ENCODE measurements around the gene ZNF853.
A peak's percentile ranks its signal among the peaks of the same experiment; 100 is the strongest.
"Not testable (repeated sequence)": the region's sequence is repeated elsewhere in the genome, so short reads cannot be mapped to it uniquely, and the experiment has no call there.

Gene ZNF853

DNA sequence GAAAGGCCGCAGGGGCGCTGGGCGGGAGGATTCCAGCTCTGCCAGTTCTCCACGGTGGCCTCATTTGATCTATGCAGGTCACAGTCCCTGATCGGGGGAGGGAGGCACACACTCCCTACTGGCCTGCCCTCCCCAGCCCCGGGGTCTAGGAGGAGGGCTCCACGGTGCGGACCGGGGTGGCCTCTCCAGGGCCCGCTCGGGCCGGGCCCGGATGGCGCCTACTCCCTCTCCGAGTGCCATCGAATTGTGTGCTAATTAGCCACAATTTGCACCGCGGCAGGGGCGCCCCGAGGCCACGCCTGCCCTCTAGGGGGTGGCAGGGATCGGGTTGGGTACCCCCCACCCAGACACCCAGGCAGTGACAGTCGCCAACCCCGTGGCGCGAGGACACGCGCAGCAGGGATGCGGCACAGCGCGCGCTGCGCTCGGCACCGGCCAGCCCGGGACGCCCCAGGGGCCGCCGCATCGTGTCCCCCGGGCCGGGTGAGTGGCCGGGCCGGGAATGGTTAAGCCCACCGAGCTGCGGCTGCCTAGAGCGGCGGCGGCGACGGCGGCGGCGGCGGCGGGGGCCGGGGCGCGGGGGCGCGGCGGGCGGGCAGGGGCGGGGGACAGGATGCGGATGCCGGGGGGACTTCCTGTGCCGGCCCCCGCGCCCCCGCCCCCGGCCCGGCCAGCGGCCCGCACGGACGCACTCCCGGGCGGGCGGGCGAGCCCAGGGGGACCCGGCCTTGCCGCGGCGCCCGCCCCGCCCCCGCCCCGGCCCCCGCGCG, at the start of gene ZNF853:
ZNF853 (plus strand) TSS at position 658 of the 770 bp plus-strand sequence. CDS start 565 bp downstream, outside the sequence.
- DNase-seq, result no peak

DNA sequence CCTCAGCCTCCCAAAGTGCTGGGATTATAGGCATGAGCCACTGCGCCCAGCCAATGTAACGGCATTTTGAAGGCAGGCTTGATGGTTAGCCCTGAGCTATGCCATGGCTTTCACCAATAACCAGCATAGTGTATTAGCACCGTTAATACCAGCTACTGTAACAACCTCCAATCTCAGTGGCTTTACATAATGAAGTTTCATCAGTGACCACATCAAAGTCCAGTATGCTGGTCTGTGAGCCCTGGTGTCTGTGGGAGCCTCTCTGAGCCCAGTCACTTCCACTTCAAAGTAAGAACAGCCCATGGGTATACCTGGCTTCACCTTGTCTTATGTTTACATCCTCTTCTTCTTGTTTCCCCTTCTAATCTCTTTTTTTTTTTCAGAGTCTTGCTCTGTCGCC, 49.8 kb upstream of the ZNF853 start:
- DNase-seq, result no peak

DNA sequence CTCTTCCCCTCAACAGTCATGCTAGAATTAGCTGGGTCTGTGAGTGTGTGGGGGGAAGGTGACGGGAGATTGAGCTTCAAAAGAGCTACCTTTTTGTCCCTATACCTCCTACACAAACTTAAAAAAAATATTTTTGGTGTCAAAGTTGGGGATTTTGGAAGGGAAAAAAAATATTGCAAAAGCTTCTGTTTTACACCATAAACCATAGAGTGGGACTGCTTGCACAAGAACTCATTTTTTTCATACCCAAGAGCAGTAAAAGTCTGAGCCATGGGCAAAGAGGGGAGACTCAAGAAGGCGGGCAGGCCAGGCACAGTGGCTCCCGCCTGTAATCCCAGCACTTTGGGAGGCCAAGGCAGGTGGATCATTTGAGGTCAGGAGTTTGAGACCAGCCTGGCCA, 47.5 kb upstream of the ZNF853 start:
- no peak for DNase-seq

- no peak for DNase-seq
These were observed 44.1 kb upstream of the ZNF853 start for GRCh38 chr7:6571160-6571779.

GRCh38 chr7:6575281-6576023, 40.0 kb upstream of the ZNF853 start:
- no peak for DNase-seq

DNA sequence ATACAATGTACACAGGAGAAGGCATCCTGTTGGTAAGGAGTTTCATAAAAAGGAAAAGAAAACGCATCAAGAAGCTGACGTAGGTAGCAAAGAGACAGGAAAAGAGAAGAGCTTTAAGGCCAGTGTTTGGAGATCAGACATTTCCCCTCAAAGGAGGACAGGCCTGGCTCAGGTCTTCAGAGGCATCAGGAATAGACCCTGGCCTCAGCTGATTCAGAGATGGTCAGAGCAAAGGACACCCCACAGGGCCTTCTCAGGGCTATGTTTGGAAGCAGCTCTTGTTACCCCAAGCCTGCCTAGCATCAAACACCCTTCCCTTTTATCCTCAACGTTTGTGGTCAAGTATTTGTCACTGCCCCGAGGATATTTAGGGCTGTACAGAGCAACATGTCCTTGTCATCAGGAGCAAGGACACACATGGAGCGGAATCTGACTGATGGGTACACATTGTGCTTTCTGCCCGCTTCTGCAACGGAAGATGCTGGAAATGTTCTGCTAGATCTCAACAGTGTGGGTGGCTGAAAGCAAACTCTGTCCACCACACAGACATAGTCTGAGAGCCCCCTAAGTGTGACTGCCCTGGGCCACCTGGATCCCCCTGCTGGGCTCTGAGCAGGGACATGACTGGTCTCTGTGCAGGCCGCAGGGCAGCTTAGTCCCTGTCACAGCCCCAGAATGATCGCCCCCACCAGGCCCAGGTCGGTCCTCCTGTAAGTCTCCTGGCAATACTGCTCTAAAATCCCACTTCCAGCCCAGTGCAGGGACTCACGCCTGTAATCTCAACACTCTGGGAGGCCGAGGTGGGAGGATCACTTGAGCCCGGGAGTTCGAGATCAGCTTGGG, 39.2 kb upstream of the ZNF853 start:
- no peak for DNase-seq

DNA sequence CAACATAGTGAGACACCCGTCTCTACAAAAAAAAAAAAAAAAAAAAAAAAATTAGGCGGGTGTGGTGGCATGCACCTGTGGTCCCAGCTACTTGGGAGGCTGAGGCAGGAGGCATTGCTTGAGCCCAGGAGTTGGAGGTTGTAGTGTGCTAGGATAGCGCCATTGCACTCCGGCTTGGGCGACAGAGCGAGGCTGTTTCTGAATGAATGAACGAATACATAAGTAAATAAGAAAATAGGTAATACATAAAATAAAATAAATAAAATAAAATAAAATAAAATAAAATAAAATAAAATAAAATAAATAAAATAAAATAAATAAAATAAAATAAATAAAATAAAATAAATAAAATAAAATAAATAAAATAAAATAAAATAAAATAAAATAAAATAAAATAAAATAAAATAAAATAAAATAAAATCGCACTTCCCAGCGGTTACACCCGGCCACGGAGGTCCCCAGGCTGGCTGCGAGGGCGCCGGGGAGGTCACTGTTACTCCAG, 38.5 kb upstream of the ZNF853 start:
- not testable (repeated sequence) for DNase-seq

- DNase-seq, result peak; percentile 86
These were observed 37.9 kb upstream of the ZNF853 start, which contains the start of gene ZDHHC4 for GRCh38 chr7:6577369-6578113. Gene ZDHHC4, plus strand, starts transcription at chr7:6577454. Its CDS starts 3,108 bp downstream, at chr7:6580562.

GRCh38 chr7:6578114-6579084, 37.0 kb upstream of the ZNF853 start:
- DNase-seq, result no peak

DNA sequence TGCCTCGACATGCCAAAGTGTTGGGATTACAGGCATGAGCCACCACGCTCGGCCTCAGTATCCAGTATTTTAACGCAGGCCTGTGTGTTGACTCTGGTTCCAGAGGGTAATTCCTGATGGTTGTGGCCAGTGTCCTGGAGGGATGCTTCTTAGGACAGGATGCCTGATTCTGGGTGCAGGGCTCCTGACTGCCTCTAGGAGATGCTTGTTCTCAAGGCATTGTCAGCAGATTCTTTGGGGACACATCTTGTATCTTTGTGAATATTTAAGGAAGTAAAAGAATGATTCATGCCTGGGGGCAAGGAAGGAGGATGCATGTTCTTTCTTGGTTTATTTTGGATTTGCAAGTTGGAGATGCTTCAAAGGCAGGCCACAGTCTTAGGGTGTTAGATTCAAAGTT, 36.0 kb upstream of the ZNF853 start:
- DNase-seq, result no peak

- not testable (repeated sequence) for DNase-seq
These were observed 29.5 kb upstream of the ZNF853 start for GRCh38 chr7:6585746-6586432.

- no peak for DNase-seq
These were observed 26.8 kb upstream of the ZNF853 start for GRCh38 chr7:6588566-6588965.

GRCh38 chr7:6589151-6589828, 26.1 kb upstream of the ZNF853 start:
- DNase-seq, result no peak

GRCh38 chr7:6589829-6590644, 25.4 kb upstream of the ZNF853 start, which contains the start of gene INTS15:
Gene INTS15, plus strand, starts transcription at chr7:6590021. Its CDS starts 263 bp downstream, at chr7:6590284.
- DNase-seq, result peak; percentile 89

DNA sequence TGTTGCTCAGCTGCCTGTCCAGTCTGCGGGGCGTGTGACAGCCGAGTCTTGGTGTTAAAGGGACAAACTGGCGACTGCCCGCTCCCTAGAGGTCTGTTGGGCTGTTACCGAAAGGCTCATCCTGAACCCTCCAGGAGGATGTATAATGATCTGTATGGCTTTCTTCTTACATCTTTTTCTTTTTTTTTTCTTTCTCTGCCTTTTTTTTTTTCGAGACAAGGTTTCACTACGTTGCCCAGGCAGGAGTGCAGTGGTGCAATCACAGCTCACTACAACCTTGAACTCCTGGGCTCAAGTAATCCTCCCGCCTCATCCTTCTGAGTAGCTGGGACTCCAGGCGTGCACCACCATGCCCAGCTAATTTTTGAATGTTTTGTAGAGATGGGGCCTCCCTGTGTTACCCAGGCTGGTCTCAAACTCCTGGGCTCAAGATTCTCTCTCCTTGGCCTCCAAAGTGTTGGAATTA, 24.7 kb upstream of the ZNF853 start:
- DNase-seq, result no peak

DNA sequence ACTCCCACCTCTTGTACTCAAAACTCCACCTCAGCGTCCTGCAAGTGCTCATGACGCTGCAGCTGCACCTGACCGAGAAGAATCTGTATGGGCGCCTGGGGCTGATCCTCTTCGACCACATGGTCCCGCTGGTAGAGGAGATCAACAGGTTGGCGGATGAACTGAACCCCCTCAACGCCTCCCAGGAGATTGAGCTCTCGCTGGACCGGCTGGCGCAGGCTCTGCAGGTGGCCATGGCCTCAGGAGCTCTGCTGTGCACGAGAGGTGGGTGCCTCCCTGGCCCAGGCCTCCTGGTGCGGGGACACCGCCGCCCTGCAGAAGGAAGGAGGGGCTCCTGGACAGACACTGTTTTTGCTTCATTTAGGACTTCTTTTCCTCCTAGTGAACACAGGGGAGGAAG, 15.3 kb upstream of the ZNF853 start:
- no peak for DNase-seq

- no peak for DNase-seq
These were observed 11.0 kb upstream of the ZNF853 start for GRCh38 chr7:6604458-6604857.

Measured in activated CD4-positive, CD25-positive, alpha-beta regulatory T cell treated with anti-CD3 and anti-CD28 coated beads, Interleukin-2, amount 50 U/mL, for 72 hours (primary cell).